SK-N-SH (cell line): ENCODE data around the gene NANOS1.

Experiments
- CTCF ChIP-seq: fragments of 200-600 bp; sonication (generic); IDR thresholded peaks from 2 replicates; pipeline ENCODE4 v1.6.1; 2017; ENCODE audit warnings: antibody characterized with exemption, mild to moderate bottlenecking, moderate library complexity
- ELF1 ChIP-seq: IDR thresholded peaks from 2 replicates; pipeline ENCODE4 v1.4.0; 2012
- EP300 ChIP-seq, 2 experiments: IDR thresholded peaks; 2 replicates each; pipeline versions ENCODE4 v1.4.0 to v1.6.1; 2012; ENCODE audit warnings: borderline replicate concordance in 1 of 2, low read depth in 1 of 2, low read length in 1 of 2
- FOXJ3 ChIP-seq: sonication (generic); formaldehyde crosslinking; IDR thresholded peaks from 2 replicates; pipeline ENCODE4 v1.5.1; 2020; ENCODE audit warnings: mild to moderate bottlenecking, missing genetic modification reagents
- FOXM1 ChIP-seq: IDR thresholded peaks from 2 replicates; pipeline ENCODE4 v1.4.0; 2012; ENCODE audit warnings: low read depth, mild to moderate bottlenecking
- GATA2 ChIP-seq: sonication (generic); formaldehyde crosslinking; IDR thresholded peaks from 2 replicates; pipeline ENCODE4 v1.5.0; 2020; ENCODE audit warnings: mild to moderate bottlenecking, missing genetic modification reagents
- MXI1 ChIP-seq: IDR thresholded peaks from 2 replicates; pipeline ENCODE4 v1.6.1; 2012; ENCODE audit warnings: mild to moderate bottlenecking, low read depth, low read length, improper control_type of control experiment
- POLR2AphosphoS5 ChIP-seq: IDR thresholded peaks from 2 replicates; pipeline ENCODE4 v1.6.1; 2012; ENCODE audit warnings: low read depth, low read length
- RCOR1 ChIP-seq: fragments of 150-350 bp; IDR thresholded peaks from 2 replicates; pipeline ENCODE4 v1.6.1; 2017; ENCODE audit warnings: antibody characterized with exemption, low read length
- RFX5 ChIP-seq: IDR thresholded peaks from 2 replicates; pipeline ENCODE4 v1.6.1; 2012; ENCODE audit warnings: mild to moderate bottlenecking, improper control_type of control experiment, low read length
- SIN3A ChIP-seq: IDR thresholded peaks from 2 replicates; pipeline ENCODE4 v1.6.1; 2012; ENCODE audit warnings: low read depth, mild to moderate bottlenecking, low read length, moderate library complexity, borderline replicate concordance

- TF ChIP-seq POLR2AphosphoS5 (no peak), GATA2 (CRISPR knock-in tag) (no peak), CTCF (no peak), ELF1 (no peak), MXI1 (no peak), EP300 (IDR thresholded peaks at IDR 0.05; ENCODE audit: borderline replicate concordance in 1 of 2, low read depth in 1 of 2, low read length in 1 of 2) (no peak), RCOR1 (no peak), SIN3A (no peak), FOXJ3 (CRISPR knock-in tag) (no peak), RFX5 (no peak), FOXM1 (no peak)
These were observed 2.1 kb downstream of the NANOS1 start for GRCh38 chr10:119031496-119032059.
